LHCN-M2 (cell line): ENCODE measurements around the gene STAT6. TPM values are rescaled to one million over a fixed set of nuclear protein-coding genes. Genes with fewer than 3 reads are reported as not detected.

Experiments used
- DNase-seq: peaks from one replicate; pipeline ENCODE4 v3.0.0-alpha.2; 2012; ENCODE audit warnings: low read depth
- total RNA-seq: library from RNA; depleted of rRNA; stranded (reverse); fragments of >200 nt; gene quantifications from 2 replicates; pipeline ENCODE4 v1.2.3, GENCODE V29; 2014; rRNA removed

Gene STAT6
- total RNA-seq, 1 experiment from 2014 or later = 89.3 TPM

DNA sequence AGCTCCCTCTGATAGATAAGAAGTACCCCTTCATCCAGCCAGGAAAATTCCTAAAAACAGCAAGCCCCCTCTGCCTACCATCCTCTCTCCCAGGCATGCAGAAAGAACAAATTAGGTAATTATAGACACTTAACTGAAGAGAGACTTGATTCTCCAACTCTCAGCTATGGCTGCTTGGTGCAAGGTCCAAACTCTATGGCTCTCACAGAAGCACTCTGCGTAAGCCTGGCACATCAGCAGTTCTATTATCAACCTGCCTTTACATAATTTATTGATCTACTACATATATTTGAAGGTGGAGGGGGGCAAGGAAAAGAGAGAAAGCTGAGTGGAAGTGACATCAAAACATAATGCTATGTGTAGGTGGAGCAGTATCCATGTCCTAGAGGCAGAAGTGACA is 60.2 kb downstream of the STAT6 start:
- DNase-seq = no peak

DNA sequence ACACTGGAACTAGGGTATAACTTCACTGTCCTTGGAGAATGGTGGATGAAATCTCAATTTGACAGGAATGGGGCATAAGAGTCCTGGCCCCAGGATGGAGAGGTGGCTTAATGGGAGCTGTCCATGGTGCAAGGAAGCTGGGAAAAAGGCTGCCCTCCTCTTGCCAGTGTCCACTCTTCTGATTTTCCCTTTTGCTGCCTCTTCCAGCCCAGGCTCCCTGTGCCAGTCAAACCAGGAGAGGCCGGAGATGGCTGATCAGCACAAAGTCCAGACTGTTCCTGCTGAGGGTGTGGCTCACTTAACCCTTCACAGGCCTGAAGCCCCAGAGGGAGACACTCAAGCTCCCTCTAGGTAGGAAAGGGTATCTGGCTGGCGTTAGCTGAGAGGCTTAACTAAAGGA is 61.3 kb downstream of the STAT6 start, which contains the start of gene MYO1A:
MYO1A (minus strand) TSS at position 240 of the 400 bp plus-strand sequence. CDS start 1,806 bp downstream, outside the sequence.
- DNase-seq = no peak

DNA sequence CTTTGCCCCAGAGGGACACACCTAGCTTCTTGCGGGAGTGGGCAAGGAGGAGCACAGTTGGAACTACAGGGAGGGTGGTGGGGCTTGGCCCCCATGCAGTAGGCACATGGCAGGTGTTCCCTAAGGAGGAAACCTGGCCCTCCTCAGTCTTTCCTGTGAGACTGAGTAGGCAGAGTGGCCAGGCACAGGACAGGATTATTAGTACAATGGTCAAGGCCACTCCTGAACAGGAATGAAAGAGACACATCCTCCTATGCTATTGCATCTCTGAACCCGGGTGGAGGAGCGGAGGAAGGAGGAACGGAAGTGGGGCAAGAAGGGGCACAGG is 62.1 kb downstream of the STAT6 start:
- DNase-seq = no peak

DNA sequence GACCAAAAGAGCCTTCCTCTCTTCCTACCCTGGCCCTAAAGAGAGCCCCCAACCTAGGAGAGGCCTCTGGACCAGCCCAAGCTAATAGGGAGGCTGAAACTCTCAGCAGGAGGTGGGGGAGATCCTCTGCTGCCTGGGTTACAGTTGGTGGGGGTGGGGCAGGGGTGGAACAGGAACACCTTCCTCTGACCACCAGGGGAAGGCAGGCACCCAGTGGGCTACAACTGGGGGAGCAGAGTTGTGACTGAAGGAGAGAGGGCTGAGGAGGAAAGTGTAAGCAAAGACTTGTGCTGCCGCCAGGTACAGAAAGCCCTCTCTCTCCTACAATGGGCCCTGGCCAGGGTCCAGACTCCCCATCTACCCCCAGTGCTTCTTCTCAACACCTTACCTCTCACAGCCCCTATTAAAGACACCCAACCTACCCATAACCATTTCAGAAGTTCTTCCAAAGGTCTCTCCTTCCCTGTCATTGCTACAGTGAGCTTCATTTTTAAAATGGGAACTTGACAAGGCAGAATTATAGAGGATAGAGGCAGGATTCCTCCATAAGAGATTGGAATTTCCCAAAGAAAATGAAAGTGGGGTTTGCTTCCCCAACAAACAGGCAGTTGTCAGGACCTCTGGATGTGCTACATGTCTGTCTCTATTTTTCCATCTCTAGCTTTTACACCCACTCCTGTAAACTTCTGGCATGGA is 62.6 kb downstream of the STAT6 start:
- DNase-seq = no peak

DNA sequence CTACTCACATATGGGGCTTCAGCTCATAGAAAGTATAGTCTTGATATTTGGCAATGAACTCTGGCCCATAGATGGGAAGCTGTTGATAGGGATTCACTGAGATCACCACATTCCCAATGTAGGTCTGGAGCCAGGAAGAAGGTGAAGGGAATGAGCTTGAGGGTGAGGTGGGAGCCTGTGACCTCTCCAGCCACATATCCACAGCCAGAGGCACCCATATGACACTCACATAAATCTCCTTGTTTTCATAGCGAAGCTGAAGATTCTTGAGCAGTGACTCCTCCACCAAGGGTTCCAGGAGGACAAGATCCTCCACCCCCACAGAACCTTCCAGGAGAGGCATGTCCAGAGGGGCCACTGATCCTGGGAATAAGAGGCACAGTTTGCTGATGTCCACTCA is 63.2 kb downstream of the STAT6 start:
- DNase-seq = no peak

DNA sequence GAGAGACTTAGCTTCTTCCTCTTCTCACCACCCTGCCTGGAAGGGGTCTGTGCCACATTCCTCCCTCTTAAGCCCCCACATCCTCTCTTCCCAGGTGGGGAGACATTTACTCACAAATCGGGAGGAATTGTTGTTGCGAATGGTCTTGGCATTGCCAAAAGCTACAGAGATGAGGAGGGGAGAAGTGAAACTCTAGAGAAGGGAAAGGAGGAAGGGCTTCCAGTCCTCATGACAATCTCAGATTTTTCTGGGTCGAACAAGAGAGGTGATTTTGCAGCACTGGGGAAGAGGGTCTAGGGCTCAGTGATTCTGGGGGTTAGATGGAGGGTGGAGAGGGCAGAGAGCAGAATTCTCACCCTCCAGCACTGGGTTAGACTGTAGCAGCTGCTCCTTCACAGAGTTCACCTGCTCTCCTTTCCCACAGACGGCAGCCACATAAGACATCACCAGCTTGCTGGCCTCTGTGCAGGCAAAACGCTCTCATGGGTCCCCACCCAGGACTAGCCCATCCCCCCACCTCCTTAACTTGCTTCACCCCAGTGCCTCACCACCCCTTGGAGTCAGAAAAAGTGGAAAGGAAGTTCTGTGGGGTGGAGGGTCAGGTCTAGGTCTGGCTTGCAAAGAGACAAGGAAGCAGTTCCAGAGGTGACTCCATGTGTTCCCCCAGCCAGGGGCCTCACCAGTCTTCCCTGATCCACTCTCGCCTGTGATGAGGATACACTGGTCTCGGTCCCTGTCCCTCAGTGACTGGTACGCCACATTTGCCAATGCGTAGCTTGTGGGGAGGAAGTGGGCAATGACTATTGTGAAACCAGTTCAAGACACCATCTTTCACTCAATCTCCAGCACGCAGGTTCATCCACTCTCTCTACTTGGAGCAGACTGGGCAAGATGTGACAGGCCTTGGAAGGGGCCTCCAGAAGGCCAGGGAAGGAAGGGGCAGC is 63.9 kb downstream of the STAT6 start:
- no peak for DNase-seq

DNA sequence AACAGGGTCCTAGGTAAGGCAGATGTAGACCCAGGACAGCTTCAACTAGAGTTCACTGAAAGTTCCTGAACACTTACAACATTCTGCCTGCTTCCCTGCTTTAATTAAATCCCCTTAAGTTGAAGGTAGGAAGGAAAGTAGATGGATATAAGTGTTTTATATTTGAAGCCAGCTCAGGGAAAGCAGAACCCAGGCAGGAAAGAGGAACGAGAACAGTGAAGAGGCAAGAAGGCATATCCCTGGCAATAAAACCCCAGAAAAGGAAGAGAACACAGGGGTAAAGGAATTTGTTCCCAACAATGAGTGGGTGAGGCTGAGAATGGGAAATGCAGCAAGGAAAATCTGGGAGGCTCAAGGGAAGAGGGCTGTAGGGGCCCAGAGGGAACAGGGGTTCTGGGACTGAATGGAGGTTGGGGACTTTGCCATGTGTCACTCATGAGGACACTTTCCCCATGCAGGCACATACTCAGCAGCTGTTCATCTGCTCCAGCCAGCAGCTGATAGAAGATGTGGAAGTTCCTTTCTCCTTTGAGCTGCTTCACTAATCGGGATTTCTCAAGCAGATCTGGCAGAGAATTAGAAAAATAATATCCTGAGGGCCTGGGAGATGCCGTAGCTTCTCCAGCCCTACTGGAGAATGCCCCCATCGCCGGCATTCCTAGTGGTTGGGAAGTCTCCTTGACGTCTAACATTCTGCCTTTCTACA is 64.9 kb downstream of the STAT6 start:
- DNase-seq = no peak

Other genes starting within 250 kb of the STAT6 start
- gene SDR9C7, start 177.0 kb downstream of the STAT6 start, total RNA-seq = not detected in 2 replicates
- not detected in 2 replicates for gene RDH16, start 153.8 kb downstream of the STAT6 start, total RNA-seq
- 3.9 and 4.9 TPM in 2 replicates for gene ZBTB39, start 104.8 kb downstream of the STAT6 start, total RNA-seq
- gene TAC3, start 94.8 kb downstream of the STAT6 start, total RNA-seq = 1.5 TPM in 2 replicates
- 0.06 TPM in 1 of 2 replicates, not detected in the other for gene MYO1A, start 61.2 kb downstream of the STAT6 start, total RNA-seq
- gene NEMP1, start 32.6 kb downstream of the STAT6 start, total RNA-seq = 29.3 and 37.3 TPM in 2 replicates
- gene NAB2, start 22.2 kb downstream of the STAT6 start, total RNA-seq = 53.8 and 55.9 TPM in 2 replicates
- 89.0 and 99.6 TPM in 2 replicates for gene LRP1, start 17.1 kb upstream of the STAT6 start, total RNA-seq
- gene LRP1-AS, start 36.3 kb upstream of the STAT6 start, total RNA-seq = not detected in 2 replicates
- gene NXPH4, start 105.4 kb upstream of the STAT6 start, total RNA-seq = 1.2 and 1.4 TPM in 2 replicates
- gene SHMT2, start 118.3 kb upstream of the STAT6 start, total RNA-seq = 143 and 171 TPM in 2 replicates
- gene STAC3, start 139.8 kb upstream of the STAT6 start, total RNA-seq = 10.0 and 29.8 TPM in 2 replicates